Activated naive CD8-positive, alpha-beta T cell treated with anti-CD3 and anti-CD28 coated beads for 36 hours (primary cell): ENCODE results near the gene ENTREP3. TPM values are rescaled to one million over a fixed set of nuclear protein-coding genes. Genes with fewer than 3 reads are reported as not detected.
"Not testable (repeated sequence)": the region's sequence is repeated elsewhere in the genome, so short reads cannot be mapped to it uniquely, and the experiment has no call there.

Experiments
- DNase-seq: peaks from one replicate; pipeline ENCODE4 v3.0.0; 2021
- H3K27ac Mint-ChIP-seq: one replicate; pipeline ENCODE4 v1.8.0; 2022; ENCODE audit warnings: mild to moderate bottlenecking, moderate library complexity, mixed read lengths
- H3K27me3 Mint-ChIP-seq: one replicate; pipeline ENCODE4 v1.8.0; 2022; ENCODE audit warnings: mild to moderate bottlenecking, mixed read lengths
- H3K36me3 Mint-ChIP-seq: one replicate; pipeline ENCODE4 v1.8.0; 2021; ENCODE audit warnings: mild to moderate bottlenecking, mixed read lengths
- H3K4me1 Mint-ChIP-seq: one replicate; pipeline ENCODE4 v1.8.0; 2021; ENCODE audit warnings: mixed read lengths
- H3K4me3 Mint-ChIP-seq: one replicate; pipeline ENCODE4 v1.8.0; 2022; ENCODE audit warnings: mild to moderate bottlenecking, moderate library complexity, mixed read lengths
- H3K9me3 Mint-ChIP-seq: one replicate; pipeline ENCODE4 v1.8.0; 2022; ENCODE audit warnings: mixed read lengths
- total RNA-seq, 2 experiments: library from RNA; stranded (reverse); gene quantifications; one replicate each; pipeline ENCODE4 v1.2.3, GENCODE V29; 2021

Gene ENTREP3
- total RNA-seq, 2 experiments from 2014 or later = 46.6 to 49.7 TPM

- Mint-ChIP-seq H3K36me3 (peaks cover 18% of the 10 kb centered on the region), H3K27me3 (peaks cover 4% of the 10 kb centered on the region), H3K27ac (no peak overlapping the region), H3K9me3 (no peaks in the 10 kb centered on the region), H3K4me1 (peaks cover 20% of the 10 kb centered on the region), H3K4me3 (no peak overlapping the region)
- no peak for DNase-seq
These were observed 7.4 kb downstream of the ENTREP3 start for GRCh38 chr1:155247667-155248553.

- Mint-ChIP-seq H3K36me3 (peaks cover 20% of the 10 kb centered on the region), H3K4me1 (peaks cover 25% of the 10 kb centered on the region)
- not testable (repeated sequence) for H3K27ac Mint-ChIP-seq, DNase-seq, H3K27me3 Mint-ChIP-seq, H3K4me3 Mint-ChIP-seq, H3K9me3 Mint-ChIP-seq
These were observed 8.5 kb downstream of the ENTREP3 start for GRCh38 chr1:155246796-155247195.

GRCh38 chr1:155245163-155245524 is 10.1 kb downstream of the ENTREP3 start:
- H3K4me3 Mint-ChIP-seq = peak overlapping the region; percentile 95
- no peaks in the 10 kb centered on the region for H3K9me3 Mint-ChIP-seq
- H3K27ac Mint-ChIP-seq = peak overlapping the region; percentile 84
- H3K27me3 Mint-ChIP-seq = peaks cover 4% of the 10 kb centered on the region
- H3K4me1 Mint-ChIP-seq = peaks cover 33% of the 10 kb centered on the region
- DNase-seq = no peak
- peaks cover 24% of the 10 kb centered on the region for H3K36me3 Mint-ChIP-seq

- peak; percentile 99 for DNase-seq
- H3K36me3 Mint-ChIP-seq = peaks cover 24% of the 10 kb centered on the region
- H3K4me1 Mint-ChIP-seq = peaks cover 33% of the 10 kb centered on the region
- H3K27me3 Mint-ChIP-seq = peaks cover 4% of the 10 kb centered on the region
- H3K27ac Mint-ChIP-seq = peak overlapping the region; percentile 84
- peak overlapping the region; percentile 95 for H3K4me3 Mint-ChIP-seq
- H3K9me3 Mint-ChIP-seq = no peaks in the 10 kb centered on the region
These were observed 10.7 kb downstream of the ENTREP3 start for GRCh38 chr1:155244368-155245162.

- H3K9me3 Mint-ChIP-seq = no peaks in the 10 kb centered on the region
- H3K36me3 Mint-ChIP-seq = peaks cover 25% of the 10 kb centered on the region
- H3K4me1 Mint-ChIP-seq = peaks cover 33% of the 10 kb centered on the region
- H3K4me3 Mint-ChIP-seq = peak overlapping the region; percentile 95
- H3K27ac Mint-ChIP-seq = peak overlapping the region; percentile 84
- DNase-seq = no peak
- H3K27me3 Mint-ChIP-seq = peaks cover 4% of the 10 kb centered on the region
These were observed 12.4 kb downstream of the ENTREP3 start for GRCh38 chr1:155242805-155243358.

GRCh38 chr1:155241841-155242264 is 13.4 kb downstream of the ENTREP3 start:
- Mint-ChIP-seq H3K9me3 (no peaks in the 10 kb centered on the region), H3K4me1 (peaks cover 33% of the 10 kb centered on the region), H3K36me3 (peaks cover 25% of the 10 kb centered on the region), H3K27me3 (peaks cover 4% of the 10 kb centered on the region), H3K4me3 (peak overlapping the region; percentile 52), H3K27ac (peak overlapping the region; percentile 82)
- DNase-seq = no peak

GRCh38 chr1:155241069-155241679 is 14.1 kb downstream of the ENTREP3 start:
- DNase-seq = peak; percentile 58
- Mint-ChIP-seq H3K4me1 (peaks cover 31% of the 10 kb centered on the region), H3K27ac (peak overlapping the region; percentile 82)

GRCh38 chr1:155236451-155236850 is 18.8 kb downstream of the ENTREP3 start:
- Mint-ChIP-seq H3K27me3 (no peaks in the 10 kb centered on the region), H3K4me3 (no peak overlapping the region), H3K36me3 (peaks cover 4% of the 10 kb centered on the region), H3K9me3 (no peaks in the 10 kb centered on the region), H3K27ac (no peak overlapping the region), H3K4me1 (peaks cover 9% of the 10 kb centered on the region)
- DNase-seq = no peak

More at GRCh38 chr1:155241069-155241679, 14.1 kb downstream of the ENTREP3 start:
- no peaks in the 10 kb centered on the region for H3K9me3 Mint-ChIP-seq
- peaks cover 24% of the 10 kb centered on the region for H3K36me3 Mint-ChIP-seq
- H3K4me3 Mint-ChIP-seq = peak overlapping the region; percentile 83
- peaks cover 4% of the 10 kb centered on the region for H3K27me3 Mint-ChIP-seq

- not testable (repeated sequence) for H3K27me3 Mint-ChIP-seq, H3K27ac Mint-ChIP-seq, H3K4me1 Mint-ChIP-seq, H3K9me3 Mint-ChIP-seq, H3K4me3 Mint-ChIP-seq, H3K36me3 Mint-ChIP-seq, DNase-seq
These were observed 19.9 kb downstream of the ENTREP3 start for GRCh38 chr1:155235375-155235774.

GRCh38 chr1:155233502-155233901 is 21.8 kb downstream of the ENTREP3 start:
- H3K9me3 Mint-ChIP-seq, H3K36me3 Mint-ChIP-seq, H3K4me3 Mint-ChIP-seq, DNase-seq, H3K4me1 Mint-ChIP-seq, H3K27me3 Mint-ChIP-seq, H3K27ac Mint-ChIP-seq: not testable (repeated sequence)

GRCh38 chr1:155232001-155232978 is 23.0 kb downstream of the ENTREP3 start:
- H3K36me3 Mint-ChIP-seq, DNase-seq, H3K27me3 Mint-ChIP-seq, H3K4me1 Mint-ChIP-seq, H3K27ac Mint-ChIP-seq, H3K9me3 Mint-ChIP-seq, H3K4me3 Mint-ChIP-seq: not testable (repeated sequence)

GRCh38 chr1:155231302-155231701 is 24.0 kb downstream of the ENTREP3 start:
- H3K36me3 Mint-ChIP-seq, H3K27me3 Mint-ChIP-seq, DNase-seq, H3K4me3 Mint-ChIP-seq, H3K27ac Mint-ChIP-seq, H3K9me3 Mint-ChIP-seq: not testable (repeated sequence)
- peaks cover 12% of the 10 kb centered on the region for H3K4me1 Mint-ChIP-seq

GRCh38 chr1:155228096-155228427 is 27.2 kb downstream of the ENTREP3 start:
- Mint-ChIP-seq H3K27ac (peak overlapping the region; percentile 97), H3K4me3 (peak overlapping the region; percentile 95), H3K27me3 (no peaks in the 10 kb centered on the region), H3K36me3 (peaks cover 12% of the 10 kb centered on the region), H3K4me1 (peaks cover 22% of the 10 kb centered on the region), H3K9me3 (no peaks in the 10 kb centered on the region)
- DNase-seq = no peak
